ENCODE results near the gene LIX1L.

DNA sequence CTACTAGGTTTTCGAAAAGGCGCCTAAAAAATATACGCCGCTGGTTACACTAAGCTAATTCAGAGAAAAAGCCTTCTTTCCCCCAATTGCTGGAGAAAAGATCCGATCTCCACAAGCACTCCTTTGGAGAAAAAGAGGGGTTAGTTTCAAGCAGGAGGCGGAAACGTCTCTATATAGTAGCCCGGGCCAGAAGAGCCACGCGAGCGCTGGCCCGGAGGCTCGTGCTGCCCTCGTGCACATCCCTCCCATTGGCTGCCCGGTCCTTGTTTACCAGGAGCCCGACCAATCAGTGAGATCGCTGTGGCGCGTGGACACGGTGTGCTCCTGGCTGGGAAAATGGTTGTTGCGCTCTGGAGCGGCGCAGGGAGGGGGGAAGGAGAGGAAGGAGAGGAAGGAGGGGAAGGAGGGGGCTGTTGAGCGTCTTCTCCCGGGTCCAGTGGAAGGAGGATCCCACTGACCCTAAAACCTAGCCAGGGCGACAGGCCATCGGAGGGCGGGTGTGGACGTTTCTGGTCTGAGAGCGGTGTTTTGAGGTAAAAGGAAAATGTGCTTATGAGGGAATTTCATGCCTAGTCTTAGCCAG lies 38.7 kb upstream of the LIX1L start, which contains the start of gene TXNIP:
- TF ChIP-seq POLR2A (IDR thresholded peaks at IDR 0.05), result peak; percentile 99
- TF ChIP-seq, protein P1, sequence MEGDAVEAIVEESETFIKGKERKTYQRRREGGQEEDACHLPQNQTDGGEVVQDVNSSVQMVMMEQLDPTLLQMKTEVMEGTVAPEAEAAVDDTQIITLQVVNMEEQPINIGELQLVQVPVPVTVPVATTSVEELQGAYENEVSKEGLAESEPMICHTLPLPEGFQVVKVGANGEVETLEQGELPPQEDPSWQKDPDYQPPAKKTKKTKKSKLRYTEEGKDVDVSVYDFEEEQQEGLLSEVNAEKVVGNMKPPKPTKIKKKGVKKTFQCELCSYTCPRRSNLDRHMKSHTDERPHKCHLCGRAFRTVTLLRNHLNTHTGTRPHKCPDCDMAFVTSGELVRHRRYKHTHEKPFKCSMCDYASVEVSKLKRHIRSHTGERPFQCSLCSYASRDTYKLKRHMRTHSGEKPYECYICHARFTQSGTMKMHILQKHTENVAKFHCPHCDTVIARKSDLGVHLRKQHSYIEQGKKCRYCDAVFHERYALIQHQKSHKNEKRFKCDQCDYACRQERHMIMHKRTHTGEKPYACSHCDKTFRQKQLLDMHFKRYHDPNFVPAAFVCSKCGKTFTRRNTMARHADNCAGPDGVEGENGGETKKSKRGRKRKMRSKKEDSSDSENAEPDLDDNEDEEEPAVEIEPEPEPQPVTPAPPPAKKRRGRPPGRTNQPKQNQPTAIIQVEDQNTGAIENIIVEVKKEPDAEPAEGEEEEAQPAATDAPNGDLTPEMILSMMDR (IDR thresholded peaks at IDR 0.05), result no peak

Measured in right lobe of liver (tissue), 4 donors.